ENCODE measurements around the gene SSNA1.

DNA sequence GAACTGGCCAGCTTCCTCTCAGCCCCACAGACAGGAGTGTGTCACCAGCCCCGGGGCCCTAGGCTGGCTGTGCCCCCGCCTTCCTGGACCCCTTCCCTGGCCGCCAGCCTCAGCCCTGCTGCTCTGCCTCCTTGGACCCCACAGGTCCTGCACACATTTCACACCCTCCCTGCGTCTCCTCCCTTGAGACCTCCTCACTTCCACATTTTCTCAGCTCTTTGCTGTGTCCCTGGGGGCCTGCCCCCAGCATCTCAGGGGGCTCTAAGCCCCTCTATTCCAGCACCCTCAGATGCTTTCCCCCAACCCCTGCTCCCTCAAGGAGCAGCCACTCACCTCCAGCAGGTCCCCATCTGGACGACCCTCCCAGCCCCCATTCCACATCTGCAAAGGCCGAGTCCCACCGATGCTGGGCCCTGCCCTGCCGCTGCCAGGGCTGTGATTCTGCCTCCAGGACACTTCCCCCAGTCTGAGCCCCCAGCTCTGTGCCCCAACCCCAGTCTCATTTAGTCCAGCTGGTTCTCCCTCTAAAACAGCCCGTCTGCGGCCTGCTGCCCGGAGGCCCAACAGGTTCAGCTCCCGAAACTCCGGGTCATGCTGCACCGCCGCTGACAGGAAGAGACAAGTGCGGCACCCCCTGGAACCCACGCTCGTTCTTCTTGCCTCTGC, 46.4 kb downstream of the SSNA1 start:
- TF ChIP-seq POLR2AphosphoS5 (IDR thresholded peaks at IDR 0.05; ENCODE audit: borderline replicate concordance, low read depth, low read length) (no peak), FOXP2 (optimal IDR thresholded peaks at IDR 0.05; ENCODE audit: control extremely low read depth, extremely low read length, insufficient read depth) (no peak), EZH2 (IDR thresholded peaks at IDR 0.05) (no peak)
